ENCODE measurements around the gene HEBP1. TPM values are rescaled to one million over a fixed set of nuclear protein-coding genes. Genes with fewer than 3 reads are reported as not detected.
A peak's percentile ranks its signal among the peaks of the same experiment; 100 is the strongest.

Gene HEBP1
- total RNA-seq, 1 donor from 2014 or later, result 57.1 TPM

DNA sequence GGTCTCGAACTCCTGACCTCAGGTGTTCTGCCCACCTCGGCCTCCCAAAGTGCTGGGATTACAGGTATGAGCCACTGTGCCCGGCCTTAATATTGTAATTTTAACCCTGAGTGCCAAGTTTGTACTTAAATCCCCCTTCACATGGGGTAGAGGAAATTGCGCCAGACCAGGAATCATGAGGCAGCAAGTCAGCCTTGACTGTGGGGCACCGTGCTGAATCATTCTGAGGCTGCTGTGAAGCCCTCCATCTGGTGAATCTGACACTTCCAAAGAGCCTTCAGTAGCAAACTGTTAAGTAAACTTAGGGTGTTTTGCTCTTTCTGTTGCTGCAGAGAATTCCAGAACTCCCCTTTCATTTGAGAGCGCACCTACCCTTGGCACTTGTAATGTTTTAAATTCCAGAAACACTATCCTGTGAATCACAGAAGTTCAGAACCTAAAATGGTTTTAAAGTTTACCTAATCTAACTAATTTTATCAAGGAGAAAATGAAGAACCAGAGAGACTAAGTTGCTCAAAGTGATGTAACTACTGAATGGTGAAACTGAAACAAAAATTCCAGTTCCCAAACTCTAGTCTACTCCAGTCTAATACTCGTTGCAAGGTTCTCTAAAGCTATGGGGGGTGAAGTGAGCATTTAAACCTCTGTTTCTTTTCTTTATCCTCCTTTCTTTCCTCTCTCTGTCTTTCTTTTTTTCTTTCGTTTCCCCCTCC lies 7.5 kb downstream of the HEBP1 start:
- no peak for DNase-seq (ENCODE audit: extremely low read depth, low read depth, low spot score)

DNA sequence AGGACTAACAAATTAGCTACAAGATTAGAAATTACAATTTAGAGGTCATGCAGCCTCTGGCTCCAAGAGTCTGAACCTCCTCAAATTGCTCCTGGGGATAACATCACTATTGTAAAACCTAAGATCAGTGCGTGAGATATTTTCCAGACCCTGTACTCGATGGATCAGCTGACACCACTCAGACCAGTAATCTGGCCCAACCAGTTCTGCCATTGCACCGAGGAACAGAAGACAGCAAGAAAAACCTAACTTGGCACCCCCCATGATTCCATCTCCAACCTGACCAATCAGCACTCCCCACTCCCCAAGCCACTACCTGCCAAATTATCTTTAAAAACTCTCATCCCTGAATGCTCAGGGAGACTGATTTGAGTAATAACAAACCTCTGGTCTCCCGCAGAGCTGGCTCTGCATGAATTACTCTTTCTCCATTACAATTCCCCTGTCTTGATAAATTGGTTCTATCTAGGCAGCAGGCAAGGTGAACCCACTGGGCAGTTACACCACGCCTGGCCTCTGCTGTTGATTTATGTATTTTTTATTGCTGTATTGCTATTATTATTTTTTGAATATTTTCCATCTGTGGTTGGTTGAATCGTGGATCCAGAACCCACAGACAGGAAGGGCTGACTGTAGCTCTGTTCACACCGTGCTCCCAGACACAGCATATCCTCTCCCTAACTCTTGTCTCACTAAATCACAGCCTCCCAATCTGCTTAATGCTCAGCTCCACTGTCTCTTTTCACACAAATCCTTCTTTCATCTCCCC lies 9.2 kb downstream of the HEBP1 start:
- DNase-seq (ENCODE audit: extremely low read depth, low read depth, low spot score), result no peak

DNA sequence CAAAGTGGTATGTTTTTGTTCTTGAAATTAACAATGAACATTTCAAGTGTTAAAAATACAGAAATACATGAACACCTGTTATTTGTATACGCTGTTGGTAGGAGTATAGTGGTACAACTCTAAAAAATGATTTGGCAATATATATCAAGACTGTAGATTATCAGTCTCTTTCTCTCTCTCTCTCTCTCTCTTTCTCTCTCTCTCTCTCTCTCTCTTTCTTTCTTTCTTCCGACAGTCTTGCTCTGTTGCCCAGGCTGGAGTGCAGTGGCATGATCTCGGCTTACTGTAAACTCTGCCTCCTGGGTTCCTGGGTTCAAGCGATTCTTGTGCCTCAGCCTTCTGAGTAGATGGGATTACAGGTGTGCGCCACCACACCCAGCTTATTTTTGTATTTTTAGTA lies 12.6 kb downstream of the HEBP1 start:
- DNase-seq (ENCODE audit: extremely low read depth, low read depth, low spot score), result no peak

DNA sequence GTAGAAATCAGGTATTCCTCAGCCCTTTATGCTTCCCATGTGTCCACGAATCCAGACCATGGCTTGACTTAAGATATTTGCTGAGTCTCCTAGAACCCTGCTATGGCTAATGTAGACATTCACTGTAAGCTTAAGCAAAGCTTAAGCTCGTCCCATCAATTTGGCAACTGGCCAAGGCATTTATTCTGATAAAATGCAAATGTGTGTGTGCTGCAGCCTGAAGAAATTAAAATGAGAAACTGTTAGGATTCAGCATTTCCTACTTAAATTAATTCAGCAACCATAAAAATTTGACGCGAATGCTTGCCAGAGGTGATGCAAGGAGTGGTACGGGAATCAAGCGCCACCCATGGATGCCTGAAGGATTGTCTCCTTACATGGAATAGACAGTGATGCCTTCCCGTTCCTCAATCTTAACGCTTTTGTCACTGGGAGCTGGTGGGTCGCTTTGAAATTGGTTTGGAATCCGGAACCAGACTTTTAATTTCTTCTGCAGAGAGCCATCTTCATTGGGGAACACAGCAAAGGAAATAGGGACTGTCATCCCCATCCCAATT lies 13.2 kb downstream of the HEBP1 start:
- no peak for DNase-seq (ENCODE audit: extremely low read depth, low read depth, low spot score)

DNA sequence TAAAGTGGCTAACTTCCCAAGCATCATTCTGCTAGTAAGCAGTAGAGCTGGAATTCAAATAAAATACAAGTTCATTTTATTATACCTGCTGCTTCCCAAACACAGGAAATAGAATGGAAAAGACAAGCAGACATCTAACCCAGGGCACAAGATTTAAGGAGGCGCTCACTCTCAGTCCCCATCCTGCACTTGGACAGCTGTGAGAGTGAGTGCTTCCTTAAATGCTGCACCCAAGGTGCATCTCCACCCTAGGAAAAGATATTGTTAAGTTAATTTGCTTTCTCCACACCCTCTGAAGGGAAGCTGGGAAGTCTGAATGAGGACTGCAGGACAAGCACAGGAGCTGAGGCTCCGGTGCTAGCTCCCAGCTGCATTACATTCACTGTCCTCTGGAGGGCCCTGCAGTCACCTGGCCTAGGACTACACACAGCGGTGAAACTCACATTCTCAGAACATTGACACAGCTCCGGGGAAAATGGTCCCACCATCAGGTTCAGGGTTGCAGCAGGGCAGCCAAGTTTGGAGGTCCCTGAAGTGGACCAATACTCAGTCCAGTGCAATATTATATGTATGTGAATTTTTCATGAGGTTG lies 14.2 kb downstream of the HEBP1 start:
- DNase-seq (ENCODE audit: extremely low read depth, low read depth, low spot score), result no peak

DNA sequence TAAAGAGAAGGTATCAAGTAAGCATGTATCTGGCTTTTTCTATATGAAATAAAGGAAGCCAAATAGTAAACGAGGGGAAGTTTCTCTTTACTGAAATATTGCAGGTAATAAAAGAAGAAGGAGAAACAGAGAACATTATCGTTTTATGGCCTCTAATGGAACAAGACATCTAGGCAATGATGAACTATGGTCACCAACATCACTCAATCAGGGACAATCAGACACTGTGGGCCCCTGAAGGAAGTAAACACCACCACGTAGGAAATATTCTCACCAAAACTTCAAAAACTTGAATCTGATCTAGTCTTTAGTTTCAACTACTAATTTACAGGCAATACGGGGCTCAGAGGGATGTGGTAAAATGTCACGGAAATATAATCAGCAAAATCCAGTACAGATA lies 15.9 kb downstream of the HEBP1 start:
- DNase-seq (ENCODE audit: extremely low read depth, low read depth, low spot score), result no peak

DNA sequence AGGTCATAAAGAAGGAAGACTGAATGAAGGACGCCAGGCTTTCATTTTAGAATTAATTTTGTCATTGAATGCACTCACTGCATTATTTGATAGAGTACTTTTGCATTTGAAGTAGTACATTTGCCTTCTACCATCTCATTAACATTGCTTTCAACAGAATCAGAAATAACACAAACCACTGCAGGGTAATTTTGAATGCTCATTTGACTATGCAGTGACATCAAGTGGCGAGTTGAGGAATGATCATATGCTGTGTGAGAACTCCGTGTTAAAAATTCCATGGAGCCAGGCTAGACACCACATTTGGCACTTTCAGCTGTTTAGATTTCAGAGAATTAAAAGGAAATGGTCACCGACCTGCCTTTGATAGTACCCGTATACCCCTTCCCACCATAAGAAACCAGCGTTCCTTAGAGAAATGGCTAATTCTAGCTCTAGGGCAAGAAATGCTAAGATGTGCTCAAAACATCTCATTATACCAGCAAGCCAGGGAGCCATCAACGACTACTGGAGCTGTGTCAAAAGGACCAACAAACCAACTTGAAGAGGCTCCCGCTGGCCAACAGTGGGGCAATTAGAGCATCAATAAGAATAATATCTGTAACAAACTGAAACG lies 16.5 kb downstream of the HEBP1 start:
- DNase-seq (ENCODE audit: extremely low read depth, low read depth, low spot score), result no peak

DNA sequence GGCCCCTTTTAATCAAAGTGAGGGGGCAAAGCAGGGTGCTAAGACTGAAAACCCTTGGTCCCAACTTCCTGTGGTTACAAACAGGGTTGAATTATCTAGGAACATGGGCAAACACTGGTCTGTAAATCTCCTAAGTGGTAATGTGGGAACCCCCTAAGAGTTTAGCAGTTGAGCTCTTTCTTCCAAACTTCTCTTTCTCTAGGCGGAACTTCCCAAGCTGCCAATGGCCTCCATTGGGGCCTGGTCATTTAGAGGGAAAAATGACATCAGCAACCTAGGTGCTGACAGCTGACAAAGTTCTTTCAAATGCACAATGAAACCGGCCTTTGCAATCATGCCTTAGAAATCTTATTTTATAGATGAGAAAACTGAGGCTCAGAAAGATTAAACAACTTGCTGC lies 17.7 kb downstream of the HEBP1 start:
- no peak for DNase-seq (ENCODE audit: extremely low read depth, low read depth, low spot score)

DNA sequence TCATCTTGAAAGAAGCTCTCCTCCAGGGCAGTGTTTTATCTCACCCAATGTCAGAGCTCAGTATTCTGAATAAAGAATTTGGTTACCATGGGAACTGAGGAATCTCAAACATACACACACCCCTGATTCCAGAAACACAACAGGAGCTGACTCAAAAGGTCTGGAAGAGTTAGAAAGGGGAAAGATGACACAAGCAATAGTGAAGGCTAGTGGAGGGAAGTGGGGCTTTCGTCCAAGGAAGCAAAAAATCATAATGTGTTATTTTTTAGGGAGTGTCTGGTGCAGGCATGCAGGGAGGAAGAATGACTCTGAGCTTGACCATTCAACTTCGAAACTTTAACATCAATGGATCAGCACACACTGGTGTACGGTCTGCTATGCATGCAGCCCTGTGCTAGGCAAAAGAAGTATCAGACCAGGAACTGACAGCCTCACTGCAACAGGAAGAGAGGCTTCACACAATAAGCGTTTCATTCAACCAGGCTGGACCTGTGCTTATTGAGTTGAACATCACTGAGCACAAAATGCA lies 20.3 kb downstream of the HEBP1 start:
- peak; percentile 96 for DNase-seq (ENCODE audit: extremely low read depth, low read depth, low spot score)

DNA sequence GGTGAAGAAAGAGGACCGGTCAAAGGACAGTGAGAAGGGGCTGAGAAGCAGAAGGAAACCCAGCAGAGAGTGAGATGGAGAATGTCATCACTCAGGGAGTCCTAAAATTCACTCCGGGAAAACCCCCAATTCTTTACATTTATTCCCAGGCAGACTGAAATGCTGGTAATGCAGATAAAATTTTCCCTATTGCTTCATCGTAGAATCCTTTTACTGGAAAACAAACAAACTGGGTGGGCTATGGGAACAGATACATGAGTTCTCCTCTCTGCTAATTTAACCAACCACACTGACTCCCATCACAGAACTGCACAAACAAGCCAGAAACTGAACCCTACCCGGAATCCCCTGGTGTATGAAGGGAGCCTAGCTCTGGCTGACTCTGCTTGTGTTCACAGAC lies 20.9 kb downstream of the HEBP1 start:
- DNase-seq (ENCODE audit: extremely low read depth, low read depth, low spot score), result no peak

DNA sequence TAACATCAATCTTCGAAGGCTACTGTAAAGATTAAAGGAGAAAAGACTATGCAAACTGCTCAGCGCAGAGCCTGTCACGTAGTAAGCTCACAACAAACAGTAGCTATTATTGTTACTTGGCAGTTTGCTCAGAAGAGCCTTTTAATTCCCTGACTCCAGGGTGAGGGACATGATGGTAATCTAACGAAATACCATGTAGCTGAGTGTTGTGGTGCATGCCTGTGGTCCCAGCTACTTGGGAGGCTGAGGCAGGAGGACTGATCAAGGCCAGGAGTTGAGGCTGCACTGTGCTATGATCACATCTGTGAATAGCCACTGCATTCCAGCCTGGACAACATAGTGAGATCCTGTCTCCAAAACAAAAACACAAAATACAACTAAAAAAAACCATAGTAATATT lies 22.8 kb downstream of the HEBP1 start:
- no peak for DNase-seq (ENCODE audit: extremely low read depth, low read depth, low spot score)

DNA sequence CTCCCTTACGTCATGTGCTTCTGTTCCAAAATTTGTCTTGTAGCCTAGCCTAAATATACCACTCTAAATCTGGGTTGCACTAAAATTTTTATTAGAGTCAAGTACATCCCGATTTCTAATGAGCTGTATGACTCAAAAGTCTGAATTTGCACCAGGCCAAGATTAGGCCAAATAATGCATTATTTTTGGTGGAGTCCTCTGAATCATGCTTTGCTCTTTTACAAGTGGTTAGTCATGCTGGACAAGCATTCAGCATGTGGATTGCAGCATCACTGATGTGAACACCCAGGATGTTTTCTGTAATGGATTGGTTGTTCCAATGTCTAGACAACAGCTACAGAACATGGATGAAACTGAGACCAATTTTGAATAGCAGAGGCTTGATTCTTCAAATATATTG lies 23.7 kb downstream of the HEBP1 start:
- DNase-seq (ENCODE audit: extremely low read depth, low read depth, low spot score), result no peak

DNA sequence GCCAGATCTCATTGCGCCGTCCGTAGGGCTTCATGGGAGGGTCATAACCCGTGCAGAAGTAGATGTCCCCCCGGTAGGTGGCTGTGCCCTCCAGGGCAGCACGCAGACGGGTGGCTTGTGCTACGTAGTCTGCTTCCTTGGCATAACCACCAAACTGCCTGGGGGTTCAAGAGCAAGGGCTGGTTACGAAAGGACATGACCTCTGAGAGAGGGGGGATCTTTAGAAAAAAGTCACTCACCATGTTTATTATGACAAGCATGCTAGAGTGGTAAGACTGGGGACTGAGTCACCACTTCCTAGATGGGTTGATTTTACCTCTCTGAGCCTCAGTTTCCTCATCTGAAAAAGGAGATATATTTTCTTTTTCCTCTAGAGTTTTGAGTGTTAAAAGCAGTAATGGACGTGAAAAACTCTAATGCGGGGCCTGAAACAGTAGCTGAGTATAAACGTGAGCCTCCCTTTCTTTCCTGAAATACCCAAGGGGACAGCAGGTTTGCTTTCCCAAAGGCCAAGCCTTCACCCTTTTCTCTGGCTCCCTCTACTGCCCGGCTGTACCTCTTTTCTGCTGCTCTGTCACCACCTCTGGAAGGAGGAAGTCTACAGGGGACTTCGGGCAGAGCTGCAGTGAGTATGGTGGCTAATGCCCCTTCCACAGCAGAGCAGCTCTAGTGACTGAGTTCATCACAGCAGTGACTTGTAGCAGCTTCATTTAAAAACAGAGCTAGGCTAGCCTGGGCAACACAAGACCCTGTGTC lies 24.6 kb downstream of the HEBP1 start:
- DNase-seq (ENCODE audit: extremely low read depth, low read depth, low spot score), result no peak

DNA sequence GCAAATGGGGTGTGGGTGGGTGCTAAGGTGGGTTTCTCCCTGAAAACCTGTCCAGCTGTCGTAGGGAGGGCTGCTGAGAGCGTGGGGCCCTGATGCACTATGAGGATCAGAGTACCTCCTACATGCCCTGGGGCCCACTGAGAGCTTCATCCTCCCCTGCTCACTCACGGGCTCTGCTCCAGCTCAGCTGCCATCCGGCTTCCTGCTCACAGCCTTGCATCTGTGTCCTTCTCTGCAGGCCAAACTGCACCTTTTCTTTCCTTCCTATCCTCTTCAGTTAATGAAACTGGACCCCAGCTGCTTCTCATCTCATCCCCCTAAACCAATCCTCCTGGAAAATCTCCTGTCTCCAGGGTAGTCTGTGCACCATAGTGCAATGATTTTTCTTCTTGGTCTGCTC lies 25.9 kb downstream of the HEBP1 start:
- DNase-seq (ENCODE audit: extremely low read depth, low read depth, low spot score), result no peak

DNA sequence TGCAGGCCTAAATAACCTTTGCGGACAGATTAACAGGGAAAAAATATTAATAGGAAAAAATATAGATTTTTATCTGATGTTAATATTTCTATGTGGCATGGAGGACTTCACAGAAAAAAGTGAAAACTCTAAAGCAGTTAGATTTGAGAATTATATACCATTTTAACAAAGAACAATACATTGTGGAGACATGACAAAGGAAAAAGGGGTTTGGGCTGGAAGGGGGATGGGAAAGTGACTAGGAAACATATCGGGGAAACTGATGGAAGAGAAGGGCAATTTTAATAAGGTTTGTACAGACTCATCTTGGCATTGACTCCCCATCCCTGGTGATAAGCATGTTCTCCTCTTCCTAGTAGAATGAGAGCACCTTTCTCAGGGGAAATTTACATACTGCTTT lies 27.0 kb downstream of the HEBP1 start:
- DNase-seq (ENCODE audit: extremely low read depth, low read depth, low spot score), result no peak

DNA sequence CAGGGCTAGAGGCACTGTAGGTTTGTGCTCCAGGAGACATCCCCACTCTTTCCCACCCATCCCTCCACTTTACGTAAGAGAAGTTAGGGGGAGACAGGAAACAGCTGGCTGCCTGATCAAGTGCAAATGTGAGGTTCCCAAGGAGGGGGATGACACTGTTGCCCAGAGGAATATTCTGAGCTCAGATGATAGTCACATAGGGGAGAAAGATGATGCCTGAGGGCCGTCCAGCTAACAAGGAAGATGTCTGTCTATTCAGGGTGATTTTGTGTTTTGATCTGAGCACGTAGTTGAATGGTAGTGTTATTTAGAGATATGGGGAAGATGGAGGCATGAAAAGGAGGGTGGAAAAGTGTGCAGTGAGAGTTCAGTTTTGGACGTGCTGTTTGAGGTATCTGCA lies 34.2 kb downstream of the HEBP1 start:
- no peak for DNase-seq (ENCODE audit: extremely low read depth, low read depth, low spot score)

DNA sequence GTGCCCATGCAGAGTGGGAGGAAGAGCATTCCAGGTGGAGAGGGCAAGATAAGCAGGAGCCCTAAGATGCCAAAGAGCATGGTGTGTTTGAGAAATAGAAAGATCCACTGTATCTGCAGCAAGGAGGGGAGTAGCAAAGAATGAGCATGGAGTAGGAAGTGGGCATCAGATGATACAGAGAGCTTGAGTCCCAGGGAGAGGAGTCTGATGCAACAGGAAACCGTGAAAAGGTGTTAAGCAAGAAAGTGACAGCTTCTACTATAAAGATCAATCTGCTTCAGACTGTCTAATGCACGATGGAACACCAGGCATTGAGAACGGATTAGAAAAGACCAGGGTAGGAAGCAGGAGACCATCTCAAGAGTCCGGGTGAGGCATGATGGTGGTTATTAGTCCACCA lies 35.8 kb downstream of the HEBP1 start:
- no peak for DNase-seq (ENCODE audit: extremely low read depth, low read depth, low spot score)

DNA sequence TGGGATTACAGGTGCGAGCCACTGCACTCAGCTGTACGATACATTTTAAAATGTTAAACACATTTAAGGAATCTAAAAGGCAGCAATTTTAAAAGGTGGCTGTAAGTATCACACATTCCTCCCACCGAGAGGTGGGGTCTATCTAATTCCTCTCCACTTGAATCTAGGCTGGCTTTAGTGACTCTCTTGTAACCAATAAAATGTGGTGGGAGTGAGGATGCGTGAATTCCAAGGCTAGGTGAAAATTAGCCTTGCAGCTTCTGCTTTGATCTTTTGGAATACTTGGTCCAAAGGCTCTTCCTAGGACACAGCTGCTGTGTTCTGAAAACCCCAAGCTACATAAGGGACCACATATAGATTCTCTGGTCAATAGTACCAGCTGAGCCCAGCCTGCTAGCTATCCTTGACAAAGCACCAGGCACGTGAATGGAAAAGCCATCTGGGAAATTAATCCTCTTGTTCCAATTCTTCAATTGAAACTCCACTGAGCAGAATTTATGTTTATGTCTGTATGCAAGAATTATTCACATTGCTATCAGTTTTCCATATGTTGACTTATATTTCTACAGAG lies 39.3 kb downstream of the HEBP1 start:
- no peak for DNase-seq (ENCODE audit: extremely low read depth, low read depth, low spot score)

DNA sequence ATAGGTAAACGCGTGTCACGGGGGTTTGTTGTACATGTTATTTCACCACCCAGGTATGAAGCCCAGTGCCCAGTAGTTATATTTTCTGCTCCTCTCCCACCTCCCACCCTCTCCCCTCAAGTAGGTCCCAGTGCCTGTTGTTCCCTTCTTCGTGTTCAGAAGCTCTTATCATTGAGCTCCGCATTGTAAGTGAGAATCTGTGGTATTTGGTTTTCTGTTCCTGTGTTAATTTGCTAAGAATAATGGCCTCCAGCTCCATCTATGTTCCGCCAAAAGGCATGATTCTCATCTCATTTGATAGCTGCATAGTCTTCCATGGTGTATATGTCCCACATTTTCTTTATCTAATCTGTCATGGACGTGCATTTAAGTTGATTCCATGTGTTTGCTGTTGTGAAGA lies 41.2 kb downstream of the HEBP1 start:
- DNase-seq (ENCODE audit: extremely low read depth, low read depth, low spot score), result no peak

Measured in glomerular endothelial cell (primary cell).